CD14-positive monocyte (primary cell): ENCODE data around the gene NUBP2. TPM values are rescaled to one million over a fixed set of nuclear protein-coding genes. Genes with fewer than 3 reads are reported as not detected.

Source experiments
- DNase-seq, 3 donors: peaks; one replicate each; pipeline ENCODE4 v3.0.0-alpha.2; 2011 to 2022
- H2AFZ ChIP-seq: 2 replicates; pipeline ENCODE4 v1.6.0; 2012; ENCODE audit warnings: mild to moderate bottlenecking, low read depth, low read length, inconsistent platforms; ENCODE audit not compliant: insufficient read depth, poor library complexity, severe bottlenecking
- H3K27ac ChIP-seq, 2 donors: 1 replicate in 1 of 2; 2 replicates in 1 of 2; pipeline ENCODE4 v1.5.1; 2012 to 2013; ENCODE audit warnings: low read length in 2 of 2, control low read depth in 1 of 2, inconsistent platforms in 1 of 2, low read depth in 1 of 2, mild to moderate bottlenecking in 1 of 2
- H3K27me3 ChIP-seq, 2 donors: one replicate each; pipeline versions ENCODE4 v1.6.0 to v1.6.1; 2011 to 2013; ENCODE audit warnings: low read length in 2 of 2; ENCODE audit not compliant: control insufficient read depth in 2 of 2, insufficient read depth in 2 of 2
- H3K36me3 ChIP-seq, 2 donors: replicated peaks in 1 of 2; 1 replicate in 1 of 2; 2 replicates in 1 of 2; pipeline versions ENCODE4 v1.5.1 to v1.6.1; 2012 to 2013; ENCODE audit warnings: low read length in 2 of 2, control low read depth in 1 of 2, inconsistent platforms in 1 of 2, mild to moderate bottlenecking in 1 of 2; ENCODE audit not compliant: insufficient read depth in 2 of 2, control insufficient read depth in 1 of 2
- H3K4me1 ChIP-seq, 2 donors: 1 replicate in 1 of 2; 2 replicates in 1 of 2; pipeline versions ENCODE4 v1.5.1 to v1.6.1; 2012 to 2013; ENCODE audit warnings: low read length in 2 of 2, control low read depth in 1 of 2, inconsistent platforms in 1 of 2, mild to moderate bottlenecking in 1 of 2, moderate library complexity in 1 of 2; ENCODE audit not compliant: insufficient read depth in 2 of 2, control insufficient read depth in 1 of 2
- H3K4me2 ChIP-seq: replicated peaks from 2 replicates; pipeline ENCODE3; 2012; ENCODE audit warnings: low read length, moderate library complexity, mild to moderate bottlenecking; ENCODE audit not compliant: poor library complexity, severe bottlenecking; ENCODE audit errors: extremely low read depth
- H3K4me3 ChIP-seq, 3 experiments: fragments of 200-600 bp in 1 of 3; sonication (generic) in 1 of 3; replicated peaks in 1 of 3; 1 replicate in 2 of 3; 2 replicates in 1 of 3; pipeline ENCODE4 v1.5.1; 2011 to 2013; ENCODE audit warnings: low read length in 3 of 3, mild to moderate bottlenecking in 3 of 3, control low read depth in 2 of 3, low read depth in 2 of 3, inconsistent platforms in 1 of 3, moderate library complexity in 1 of 3
- H3K79me2 ChIP-seq: 2 replicates; pipeline ENCODE4 v1.6.0; 2012; ENCODE audit warnings: mild to moderate bottlenecking, control low read depth, inconsistent platforms, low read length, moderate library complexity; ENCODE audit not compliant: insufficient read depth
- H3K9ac ChIP-seq: 2 replicates; pipeline ENCODE4 v1.6.0; 2017; ENCODE audit warnings: low read length, mild to moderate bottlenecking; ENCODE audit not compliant: insufficient read depth, poor library complexity, severe bottlenecking
- H3K9me3 ChIP-seq, 2 donors: replicated peaks in 1 of 2; 1 replicate in 1 of 2; 2 replicates in 1 of 2; pipeline versions ENCODE4 v1.5.1 to v1.6.1; 2012 to 2013; ENCODE audit warnings: low read length in 2 of 2, control low read depth in 1 of 2; ENCODE audit not compliant: control insufficient read depth in 1 of 2, insufficient read depth in 1 of 2
- H4K20me1 ChIP-seq: 2 replicates; pipeline ENCODE4 v1.6.0; 2012; ENCODE audit warnings: mild to moderate bottlenecking, low read length, control low read depth, moderate library complexity; ENCODE audit not compliant: insufficient read depth
- H3K27ac Mint-ChIP-seq, 7 donors: one replicate each; pipeline ENCODE4 v1.8.0; 2020; ENCODE audit warnings: mild to moderate bottlenecking in 7 of 7, mixed read lengths in 7 of 7, moderate library complexity in 6 of 7, inconsistent platforms in 2 of 7
- H3K27me3 Mint-ChIP-seq, 3 donors: one replicate each; pipeline ENCODE4 v1.8.0; 2021 to 2022; ENCODE audit warnings: low read depth in 3 of 3, mild to moderate bottlenecking in 3 of 3, mixed read lengths in 3 of 3, moderate library complexity in 3 of 3, inconsistent platforms in 1 of 3
- H3K36me3 Mint-ChIP-seq, 2 donors: one replicate each; pipeline ENCODE4 v1.8.0; 2020; ENCODE audit warnings: mixed read lengths in 2 of 2, inconsistent platforms in 1 of 2, mild to moderate bottlenecking in 1 of 2
- H3K4me1 Mint-ChIP-seq: one replicate; pipeline ENCODE4 v1.8.0; 2020; ENCODE audit warnings: mild to moderate bottlenecking, mixed read lengths
- H3K4me3 Mint-ChIP-seq, 2 donors: one replicate each; pipeline ENCODE4 v1.8.0; 2020; ENCODE audit warnings: mild to moderate bottlenecking in 2 of 2, mixed read lengths in 2 of 2, moderate library complexity in 1 of 2
- H3K9me3 Mint-ChIP-seq, 7 donors: one replicate each; pipeline ENCODE4 v1.8.0; 2020 to 2022; ENCODE audit warnings: mixed read lengths in 7 of 7, mild to moderate bottlenecking in 6 of 7, moderate library complexity in 6 of 7, inconsistent platforms in 2 of 7
- WGBS: methylation state at CpG from one replicate; pipeline ENCODE4 v1.1.5; 2013; ENCODE audit warnings: missing lambda C conversion rate; ENCODE audit not compliant: insufficient coverage; 5-methylcytosine and 5-hydroxymethylcytosine counted together
- intact Hi-C, 2 donors: fragments of 100-400 bp; cut with micrococcal nuclease; formaldehyde crosslinking; loops; one replicate each; pipeline versions ENCODE4 v1.15.0 to v1.15.1; 2023
- polyA plus RNA-seq, 3 donors: library from polyadenylated mRNA; depleted of rRNA in 1 of 3; unstranded in 2 of 3; stranded (reverse) in 1 of 3; fragments of 300-500 nt in 2 of 3; fragments of >200 nt in 1 of 3; fragmentation: Illumina TruSeq in 2 of 3; gene quantifications; 1 replicate in 2 of 3; 2 replicates in 1 of 3; pipeline ENCODE4 v1.2.3, GENCODE V29; 2012 to 2021
- TF ChIP-seq, protein P1 (sequence below): fragments of 200-600 bp; IDR thresholded peaks from one replicate; pipeline ENCODE4 v1.8.0; 2022; ENCODE audit warnings: antibody characterized with exemption, mild to moderate bottlenecking

The NUBP2 gene
- polyA plus RNA-seq, 3 donors: 34.4 to 69.5 (median 57.9) TPM

DNA sequence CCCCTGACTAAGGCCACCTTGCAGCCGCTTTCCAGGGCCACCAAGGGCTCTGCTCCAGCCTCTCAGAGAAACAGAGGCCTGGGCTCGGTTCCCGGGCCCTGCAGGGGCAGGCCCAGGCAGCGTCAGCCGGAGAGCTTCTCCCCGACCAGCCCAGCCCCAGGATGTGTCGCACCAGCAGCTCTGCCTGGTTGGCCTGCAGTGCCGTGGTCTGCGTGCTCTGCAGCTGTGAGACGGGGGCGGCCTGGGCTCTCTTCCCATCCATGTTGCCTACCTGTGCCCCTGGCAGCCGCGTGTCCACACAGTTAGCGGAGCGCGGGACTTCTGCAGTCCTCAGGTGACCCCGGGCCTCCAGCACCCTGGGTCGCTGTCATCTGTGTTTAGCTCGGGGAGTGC is 5.9 kb downstream of the NUBP2 start:
- H3K27ac Mint-ChIP-seq: no peak overlapping the region
- 86% methylated on average over 19 of the region's 19 CpGs for WGBS
- H3K27ac ChIP-seq: no peak overlapping the region
- H3K9me3 ChIP-seq: no peaks in the 10 kb centered on the region
- DNase-seq: no peak
- H3K27me3 Mint-ChIP-seq: no peaks in the 10 kb centered on the region
- peaks cover 42 to 44% of the 10 kb centered on the region in 2 donors for H3K36me3 ChIP-seq
- H3K27me3 ChIP-seq: no peaks in the 10 kb centered on the region
- H3K79me2 ChIP-seq: peaks cover 33% of the 10 kb centered on the region
- peaks cover 6 to 7% of the 10 kb centered on the region in 2 donors for H3K4me1 ChIP-seq
- H3K9me3 Mint-ChIP-seq: no peaks in the 10 kb centered on the region
- H4K20me1 ChIP-seq: peaks cover 33% of the 10 kb centered on the region
- peaks cover 18 to 55% of the 10 kb centered on the region in 2 donors for H3K36me3 Mint-ChIP-seq
- peaks cover 8% of the 10 kb centered on the region for H3K4me1 Mint-ChIP-seq
- intact Hi-C loops: loop anchor here in 1 of 2 donors (10.0 kb wide), 2 partner anchors 84 to 364 kb away; partner anchors contain the start of genes MAPK8IP3 and UQCC4
- no peak overlapping the region for H3K4me3 ChIP-seq
- H3K4me2 ChIP-seq: no peak overlapping the region
- no peak overlapping the region for H2AFZ ChIP-seq
- TF ChIP-seq, protein P1, sequence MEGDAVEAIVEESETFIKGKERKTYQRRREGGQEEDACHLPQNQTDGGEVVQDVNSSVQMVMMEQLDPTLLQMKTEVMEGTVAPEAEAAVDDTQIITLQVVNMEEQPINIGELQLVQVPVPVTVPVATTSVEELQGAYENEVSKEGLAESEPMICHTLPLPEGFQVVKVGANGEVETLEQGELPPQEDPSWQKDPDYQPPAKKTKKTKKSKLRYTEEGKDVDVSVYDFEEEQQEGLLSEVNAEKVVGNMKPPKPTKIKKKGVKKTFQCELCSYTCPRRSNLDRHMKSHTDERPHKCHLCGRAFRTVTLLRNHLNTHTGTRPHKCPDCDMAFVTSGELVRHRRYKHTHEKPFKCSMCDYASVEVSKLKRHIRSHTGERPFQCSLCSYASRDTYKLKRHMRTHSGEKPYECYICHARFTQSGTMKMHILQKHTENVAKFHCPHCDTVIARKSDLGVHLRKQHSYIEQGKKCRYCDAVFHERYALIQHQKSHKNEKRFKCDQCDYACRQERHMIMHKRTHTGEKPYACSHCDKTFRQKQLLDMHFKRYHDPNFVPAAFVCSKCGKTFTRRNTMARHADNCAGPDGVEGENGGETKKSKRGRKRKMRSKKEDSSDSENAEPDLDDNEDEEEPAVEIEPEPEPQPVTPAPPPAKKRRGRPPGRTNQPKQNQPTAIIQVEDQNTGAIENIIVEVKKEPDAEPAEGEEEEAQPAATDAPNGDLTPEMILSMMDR: no peak
- no peak overlapping the region for H3K9ac ChIP-seq
- H3K4me3 Mint-ChIP-seq: no peak overlapping the region

DNA sequence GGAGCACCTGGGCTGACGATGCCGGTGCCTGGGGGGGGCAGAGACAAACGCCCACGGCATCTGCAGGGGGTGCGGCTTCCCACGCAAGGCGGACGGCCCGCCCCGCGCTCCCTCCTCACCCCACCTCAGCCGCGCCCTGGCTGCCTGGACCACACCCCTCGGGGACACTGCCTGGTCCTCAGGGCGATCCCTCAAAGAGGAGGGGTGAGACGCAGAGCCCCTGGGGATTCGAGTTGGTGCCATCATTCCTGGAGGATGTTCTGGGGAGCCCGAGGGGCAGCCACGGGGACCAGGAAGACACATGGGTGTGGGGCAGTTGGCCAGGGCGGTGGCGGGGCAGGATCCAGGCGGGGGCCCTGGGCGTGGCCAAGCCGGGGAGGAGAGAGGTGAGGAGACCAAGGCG is 6.9 kb downstream of the NUBP2 start:
- WGBS: 91% methylated on average over 19 of the region's 25 CpGs
- intact Hi-C loops: loop anchor here in 1 of 2 donors (10.0 kb wide), 2 partner anchors 85 to 365 kb away; partner anchors contain the start of genes MAPK8IP3 and UQCC4
- no peaks in the 10 kb centered on the region for H3K4me1 ChIP-seq

More for the DNA sequence above, 6.9 kb downstream of the NUBP2 start:
- no peak overlapping the region for H3K27ac ChIP-seq
- no peaks in the 10 kb centered on the region for H3K27me3 Mint-ChIP-seq
- peaks cover 18 to 55% of the 10 kb centered on the region in 2 donors for H3K36me3 Mint-ChIP-seq
- no peak for DNase-seq
- H3K4me1 Mint-ChIP-seq: peaks cover 2% of the 10 kb centered on the region
- no peaks in the 10 kb centered on the region for H3K27me3 ChIP-seq
- H2AFZ ChIP-seq: no peak overlapping the region
- no peak overlapping the region for H3K9ac ChIP-seq
- H3K4me3 ChIP-seq: no peak overlapping the region
- H3K79me2 ChIP-seq: peaks cover 24% of the 10 kb centered on the region
- no peak overlapping the region for H3K4me3 Mint-ChIP-seq
- TF ChIP-seq, protein P1: no peak
- no peak overlapping the region for H3K27ac Mint-ChIP-seq
- peaks cover 42 to 44% of the 10 kb centered on the region in 2 donors for H3K36me3 ChIP-seq
- H3K9me3 Mint-ChIP-seq: no peaks in the 10 kb centered on the region
- H4K20me1 ChIP-seq: peaks cover 33% of the 10 kb centered on the region
- H3K4me2 ChIP-seq: no peak overlapping the region
- H3K9me3 ChIP-seq: no peaks in the 10 kb centered on the region
